K562 (cell line): ENCODE results near the gene ZNRF2. TPM values are rescaled to one million over a fixed set of nuclear protein-coding genes. Genes with fewer than 3 reads are reported as not detected.

Experiments used
- BRD9 ChIP-seq: fragments of 450-650 bp; IDR thresholded peaks from 2 replicates; pipeline ENCODE4 v1.6.1; 2018; ENCODE audit warnings: low read depth; ENCODE audit not compliant: partially characterized antibody
- FOXK2 ChIP-seq, 2 experiments: fragments of 450-650 bp; IDR thresholded peaks in 1 of 2; conservative IDR thresholded peaks in 1 of 2; 2 replicates each; pipeline ENCODE4 v1.6.1; 2016; ENCODE audit warnings: low read depth in 2 of 2, mild to moderate bottlenecking in 1 of 2
- HEY1 ChIP-seq: fragments of 250-450 bp; sonication (Bioruptor Pico); IDR thresholded peaks from 2 replicates; pipeline ENCODE4 v1.5.0; 2020; ENCODE audit warnings: mild to moderate bottlenecking, moderate library complexity, borderline replicate concordance
- RBM25 ChIP-seq: fragments of 200-400 bp; formaldehyde crosslinking; IDR thresholded peaks from 2 replicates; pipeline ENCODE4 v1.6.1; 2018; ENCODE audit warnings: low read length, low read depth, moderate library complexity; ENCODE audit not compliant: severe bottlenecking
- SP1 ChIP-seq: sonication (generic); formaldehyde crosslinking; IDR thresholded peaks from 2 replicates; pipeline ENCODE4 v1.8.1; 2022; ENCODE audit warnings: mild to moderate bottlenecking, missing genetic modification reagents
- SRSF7 ChIP-seq: fragments of 200-400 bp; formaldehyde crosslinking; optimal IDR thresholded peaks from 2 replicates; pipeline ENCODE3; 2017; ENCODE audit warnings: mild to moderate bottlenecking, low read depth, low read length
- TCF3 ChIP-seq: sonication (generic); formaldehyde crosslinking; IDR thresholded peaks from 2 replicates; pipeline ENCODE4 v1.4.0; 2020; ENCODE audit warnings: mild to moderate bottlenecking, missing genetic modification reagents
- THAP7 ChIP-seq: fragments of 250-450 bp; sonication (Bioruptor Pico); IDR thresholded peaks from 2 replicates; pipeline ENCODE4 v1.5.0; 2021
- TOE1 ChIP-seq, 2 experiments: fragments of 450-650 bp in 1 of 2; sonication (generic) in 1 of 2; formaldehyde crosslinking in 1 of 2; IDR thresholded peaks; 2 replicates each; pipeline versions ENCODE4 v1.7.1 to v1.8.0; 2016 to 2022; ENCODE audit warnings: borderline replicate concordance in 2 of 2, mild to moderate bottlenecking in 2 of 2, antibody characterized with exemption in 1 of 2, inconsistent platforms in 1 of 2, low read depth in 1 of 2, missing genetic modification reagents in 1 of 2, moderate library complexity in 1 of 2
- YY1 ChIP-seq, 3 experiments: IDR thresholded peaks; 2 replicates each; pipeline ENCODE4 v1.6.1; 2011; ENCODE audit warnings: low read length in 2 of 3, mild to moderate bottlenecking in 2 of 3, moderate library complexity in 2 of 3, borderline replicate concordance in 1 of 3, control low read depth in 1 of 3, low read depth in 1 of 3; ENCODE audit not compliant: insufficient read depth in 3 of 3, insufficient replicate concordance in 2 of 3, control insufficient read depth in 1 of 3, insufficient read length in 1 of 3; ENCODE audit errors: extremely low read depth in 1 of 3
- ZBTB49 ChIP-seq: sonication (generic); formaldehyde crosslinking; IDR thresholded peaks from 2 replicates; pipeline ENCODE4 v1.8.0; 2022; ENCODE audit warnings: missing genetic modification reagents, mild to moderate bottlenecking, borderline replicate concordance
- ZBTB8A ChIP-seq: fragments of 450-650 bp; IDR thresholded peaks from 2 replicates; pipeline ENCODE4 v1.6.1; 2018; ENCODE audit warnings: mild to moderate bottlenecking, moderate library complexity; ENCODE audit not compliant: partially characterized antibody
- ZNF174 ChIP-seq: fragments of 250-450 bp; sonication (Bioruptor Pico); IDR thresholded peaks from 2 replicates; pipeline ENCODE4 v1.4.0; 2020; ENCODE audit warnings: mild to moderate bottlenecking
- ZNF217 ChIP-seq: sonication (generic); formaldehyde crosslinking; IDR thresholded peaks from 2 replicates; pipeline ENCODE4 v1.8.0; 2022; ENCODE audit warnings: mild to moderate bottlenecking, missing genetic modification reagents
- ZNF311 ChIP-seq: fragments of 250-450 bp; sonication (Bioruptor Pico); IDR thresholded peaks from 2 replicates; pipeline ENCODE4 v1.4.0; 2020; ENCODE audit warnings: mild to moderate bottlenecking, moderate library complexity
- ZNF561 ChIP-seq: fragments of 450-650 bp; formaldehyde crosslinking; conservative IDR thresholded peaks from 2 replicates; pipeline ENCODE4 v1.4.0; 2020; ENCODE audit warnings: mild to moderate bottlenecking, moderate library complexity
- ZNF695 ChIP-seq: fragments of 450-650 bp; formaldehyde crosslinking; IDR thresholded peaks from 2 replicates; pipeline ENCODE4 v1.4.0; 2020; ENCODE audit warnings: mild to moderate bottlenecking, moderate library complexity
- polyA plus RNA-seq, 8 experiments: library from polyadenylated mRNA; depleted of rRNA in 4 of 8; stranded (reverse) in 5 of 8; unstranded in 3 of 8; fragments of >200 nt; fragmentation: Nextera tagmentation in 2 of 8; fragmentation: Illumina TruSeq in 1 of 8; extraction: Ambion mirVana in 2 of 8; extraction: Trizol in 1 of 8; gene quantifications; 2 replicates each; pipeline versions ENCODE4 v1.2.1 to v1.2.3, GENCODE V29; 2011 to 2014; ENCODE audit warnings: inconsistent platforms in 1 of 8, missing spikeins in 1 of 8
- total RNA-seq, 7 experiments: library from RNA; depleted of rRNA in 6 of 7; stranded (reverse); fragments of >200 nt in 6 of 7; fragmentation: Illumina TruSeq in 2 of 7; extraction: Trizol in 2 of 7; gene quantifications; 2 replicates each; pipeline versions ENCODE4 v1.2.1 to v1.2.3, GENCODE V29; 2011 to 2021; ENCODE audit warnings: low replicate concordance in 1 of 7
- TF ChIP-seq, protein P1 (sequence below): IDR thresholded peaks from 3 replicates; pipeline ENCODE4 v1.6.1; 2011; ENCODE audit warnings: borderline replicate concordance, mild to moderate bottlenecking, moderate library complexity; ENCODE audit not compliant: insufficient read length; ENCODE audit errors: extremely low read depth
- TF ChIP-seq, protein P2 (sequence below): fragments of 250-450 bp; sonication (Bioruptor Pico); IDR thresholded peaks from 2 replicates; pipeline ENCODE4 v1.8.0; 2022; ENCODE audit warnings: inconsistent platforms, mild to moderate bottlenecking, moderate library complexity, borderline replicate concordance

ZNRF2 gene
- total and polyA plus RNA-seq, 9 of the 15 experiments (the other 6 are each of a cell fraction or from before 2014, with no cell fraction given), result 1.1 to 13.9 (median 5.5) TPM

DNA sequence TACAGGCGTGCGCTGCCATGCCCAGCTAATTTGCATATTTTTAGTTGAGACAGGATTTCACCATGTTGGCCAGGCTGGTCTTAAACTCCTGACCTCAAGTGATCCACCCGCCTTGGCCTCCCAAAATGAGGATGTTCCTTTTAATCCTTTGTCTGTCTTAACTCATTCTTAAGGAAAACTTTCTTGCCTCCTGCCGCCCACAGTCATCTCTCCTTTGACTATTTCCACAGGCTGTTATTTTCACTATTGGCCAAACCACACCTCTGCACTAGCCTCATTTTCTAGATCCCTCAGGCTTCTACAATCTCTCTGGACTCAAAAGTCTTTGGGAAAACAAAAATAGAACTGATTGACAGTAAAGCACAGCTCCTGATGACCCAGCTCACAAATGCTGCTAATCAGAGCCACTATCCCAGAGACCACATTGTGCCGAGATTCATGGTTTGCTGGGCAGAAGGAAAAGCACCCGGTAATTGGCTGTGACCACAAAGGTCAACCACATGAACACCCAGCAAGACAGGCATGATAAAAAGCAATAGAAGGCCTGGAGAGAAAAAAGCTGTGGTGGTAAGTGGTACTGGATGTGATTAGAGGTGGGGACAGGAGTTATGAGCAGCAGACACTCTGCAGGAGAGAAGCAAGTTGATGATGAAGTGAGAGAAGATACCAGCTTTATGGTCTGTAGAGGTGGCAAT is 44.1 kb upstream of the ZNRF2 start (continued):
- no peak for TF ChIP-seq HEY1
- TF ChIP-seq ZNF311 (CRISPR knock-in tag), result no peak
- no peak for TF ChIP-seq SP1
- TF ChIP-seq ZBTB49 (CRISPR knock-in tag), result no peak
- no peak for TF ChIP-seq ZNF695 (CRISPR knock-in tag)
- TF ChIP-seq ZNF174 (CRISPR knock-in tag), result no peak
- peak; percentile 66 for TF ChIP-seq TCF3
- TF ChIP-seq TOE1 (IDR thresholded peaks at IDR 0.05; ENCODE audit: borderline replicate concordance), result no peak
- TF ChIP-seq TOE1 (CRISPR knock-in tag; IDR thresholded peaks at IDR 0.05; ENCODE audit: borderline replicate concordance, low read depth), result no peak
- no peak for TF ChIP-seq SRSF7
- no peak for TF ChIP-seq BRD9
- no peak for TF ChIP-seq ZNF217 (CRISPR knock-in tag)
- no peak for TF ChIP-seq RBM25
- TF ChIP-seq THAP7 (CRISPR knock-in tag), result no peak
- TF ChIP-seq, protein P1, sequence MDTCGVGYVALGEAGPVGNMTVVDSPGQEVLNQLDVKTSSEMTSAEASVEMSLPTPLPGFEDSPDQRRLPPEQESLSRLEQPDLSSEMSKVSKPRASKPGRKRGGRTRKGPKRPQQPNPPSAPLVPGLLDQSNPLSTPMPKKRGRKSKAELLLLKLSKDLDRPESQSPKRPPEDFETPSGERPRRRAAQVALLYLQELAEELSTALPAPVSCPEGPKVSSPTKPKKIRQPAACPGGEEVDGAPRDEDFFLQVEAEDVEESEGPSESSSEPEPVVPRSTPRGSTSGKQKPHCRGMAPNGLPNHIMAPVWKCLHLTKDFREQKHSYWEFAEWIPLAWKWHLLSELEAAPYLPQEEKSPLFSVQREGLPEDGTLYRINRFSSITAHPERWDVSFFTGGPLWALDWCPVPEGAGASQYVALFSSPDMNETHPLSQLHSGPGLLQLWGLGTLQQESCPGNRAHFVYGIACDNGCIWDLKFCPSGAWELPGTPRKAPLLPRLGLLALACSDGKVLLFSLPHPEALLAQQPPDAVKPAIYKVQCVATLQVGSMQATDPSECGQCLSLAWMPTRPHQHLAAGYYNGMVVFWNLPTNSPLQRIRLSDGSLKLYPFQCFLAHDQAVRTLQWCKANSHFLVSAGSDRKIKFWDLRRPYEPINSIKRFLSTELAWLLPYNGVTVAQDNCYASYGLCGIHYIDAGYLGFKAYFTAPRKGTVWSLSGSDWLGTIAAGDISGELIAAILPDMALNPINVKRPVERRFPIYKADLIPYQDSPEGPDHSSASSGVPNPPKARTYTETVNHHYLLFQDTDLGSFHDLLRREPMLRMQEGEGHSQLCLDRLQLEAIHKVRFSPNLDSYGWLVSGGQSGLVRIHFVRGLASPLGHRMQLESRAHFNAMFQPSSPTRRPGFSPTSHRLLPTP, result no peak
- TF ChIP-seq, protein P2, sequence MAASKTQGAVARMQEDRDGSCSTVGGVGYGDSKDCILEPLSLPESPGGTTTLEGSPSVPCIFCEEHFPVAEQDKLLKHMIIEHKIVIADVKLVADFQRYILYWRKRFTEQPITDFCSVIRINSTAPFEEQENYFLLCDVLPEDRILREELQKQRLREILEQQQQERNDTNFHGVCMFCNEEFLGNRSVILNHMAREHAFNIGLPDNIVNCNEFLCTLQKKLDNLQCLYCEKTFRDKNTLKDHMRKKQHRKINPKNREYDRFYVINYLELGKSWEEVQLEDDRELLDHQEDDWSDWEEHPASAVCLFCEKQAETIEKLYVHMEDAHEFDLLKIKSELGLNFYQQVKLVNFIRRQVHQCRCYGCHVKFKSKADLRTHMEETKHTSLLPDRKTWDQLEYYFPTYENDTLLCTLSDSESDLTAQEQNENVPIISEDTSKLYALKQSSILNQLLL (CRISPR knock-in tag), result no peak
- TF ChIP-seq ZBTB8A, result no peak
- TF ChIP-seq FOXK2 (conservative IDR thresholded peaks at IDR 0.05 in 1 of 2, IDR thresholded peaks at IDR 0.05 in 1 of 2; ENCODE audit: low read depth in 2 of 2), result no peak
- TF ChIP-seq ZNF561, result no peak
- no peak for TF ChIP-seq YY1 (IDR thresholded peaks at IDR 0.05; ENCODE audit: borderline replicate concordance in 1 of 3, control insufficient read depth in 1 of 3, extremely low read depth in 1 of 3, insufficient read depth in 3 of 3, insufficient read length in 1 of 3, insufficient replicate concordance in 2 of 3, low read depth in 1 of 3, low read length in 2 of 3)
